HG03159 (cell line): ENCODE data around the gene CHMP6.
"Not testable (repeated sequence)": the region's sequence is repeated elsewhere in the genome, so short reads cannot be mapped to it uniquely, and the experiment has no call there.

ENCODE experiments used
- ATAC-seq: cut with Tn5 transposase; IDR thresholded peaks from one replicate; pipeline ENCODE4 v1.9.1; 2021; ENCODE audit warnings: mild to moderate bottlenecking, moderate library complexity; ENCODE audit not compliant: unreplicated experiment

Gene CHMP6

GRCh38 chr17:81029859-81030258 lies 38.2 kb downstream of the CHMP6 start:
- no peak for ATAC-seq

GRCh38 chr17:81030312-81030711 lies 38.7 kb downstream of the CHMP6 start:
- not testable (repeated sequence) for ATAC-seq

GRCh38 chr17:81030741-81031565 lies 39.3 kb downstream of the CHMP6 start:
- no peak for ATAC-seq

GRCh38 chr17:81031566-81032550 lies 40.2 kb downstream of the CHMP6 start:
- no peak for ATAC-seq

GRCh38 chr17:81032641-81033480 lies 41.2 kb downstream of the CHMP6 start:
- ATAC-seq: no peak

GRCh38 chr17:81033535-81034167 lies 42.0 kb downstream of the CHMP6 start:
- no peak for ATAC-seq

GRCh38 chr17:81034168-81034777 lies 42.6 kb downstream of the CHMP6 start:
- no peak for ATAC-seq

- ATAC-seq: peak; percentile 58
These were observed 43.3 kb downstream of the CHMP6 start, which contains the start of gene BAIAP2 for GRCh38 chr17:81034779-81035520. Gene BAIAP2, plus strand, starts transcription at chr17:81035151. Its CDS starts 104 bp downstream, at chr17:81035255.

- ATAC-seq: no peak
These were observed 44.0 kb downstream of the CHMP6 start for GRCh38 chr17:81035521-81036196.

DNA sequence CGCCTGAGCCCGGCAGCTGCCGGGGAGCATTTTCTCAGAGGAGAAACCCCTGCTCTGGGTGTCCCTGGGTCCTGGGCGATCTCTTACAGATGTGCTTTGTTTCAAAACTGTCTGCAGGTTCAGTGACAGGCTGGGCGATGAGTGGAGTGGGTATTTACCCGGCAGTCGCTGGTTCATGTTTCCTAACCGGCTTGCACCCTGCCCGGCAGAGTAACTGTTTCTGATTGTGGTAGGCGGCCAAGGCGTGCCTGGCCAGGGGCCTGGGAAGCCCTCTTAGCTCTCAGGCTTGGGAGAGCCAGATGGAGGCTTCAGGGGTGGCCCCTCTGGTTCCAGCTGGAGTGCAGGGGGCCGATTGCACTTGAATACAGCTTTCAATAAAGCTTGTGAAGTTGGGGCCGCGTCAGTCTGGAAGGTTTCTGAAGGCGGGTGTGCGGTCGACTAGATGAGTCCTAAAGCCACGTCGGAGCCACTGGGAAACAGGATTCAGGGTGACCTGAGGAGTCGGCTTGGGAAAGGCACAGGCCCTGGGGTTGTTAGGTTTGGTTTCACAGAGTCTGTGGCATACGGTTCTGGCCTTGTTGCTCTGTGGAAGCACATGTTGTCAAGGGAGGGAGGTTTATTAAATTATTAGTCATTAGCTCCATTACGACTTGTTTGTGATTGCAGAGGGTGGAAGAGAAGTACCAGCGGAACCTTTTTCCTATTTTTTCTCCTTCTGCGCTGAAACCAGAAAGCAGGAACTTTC lies 44.7 kb downstream of the CHMP6 start:
- ATAC-seq: no peak

DNA sequence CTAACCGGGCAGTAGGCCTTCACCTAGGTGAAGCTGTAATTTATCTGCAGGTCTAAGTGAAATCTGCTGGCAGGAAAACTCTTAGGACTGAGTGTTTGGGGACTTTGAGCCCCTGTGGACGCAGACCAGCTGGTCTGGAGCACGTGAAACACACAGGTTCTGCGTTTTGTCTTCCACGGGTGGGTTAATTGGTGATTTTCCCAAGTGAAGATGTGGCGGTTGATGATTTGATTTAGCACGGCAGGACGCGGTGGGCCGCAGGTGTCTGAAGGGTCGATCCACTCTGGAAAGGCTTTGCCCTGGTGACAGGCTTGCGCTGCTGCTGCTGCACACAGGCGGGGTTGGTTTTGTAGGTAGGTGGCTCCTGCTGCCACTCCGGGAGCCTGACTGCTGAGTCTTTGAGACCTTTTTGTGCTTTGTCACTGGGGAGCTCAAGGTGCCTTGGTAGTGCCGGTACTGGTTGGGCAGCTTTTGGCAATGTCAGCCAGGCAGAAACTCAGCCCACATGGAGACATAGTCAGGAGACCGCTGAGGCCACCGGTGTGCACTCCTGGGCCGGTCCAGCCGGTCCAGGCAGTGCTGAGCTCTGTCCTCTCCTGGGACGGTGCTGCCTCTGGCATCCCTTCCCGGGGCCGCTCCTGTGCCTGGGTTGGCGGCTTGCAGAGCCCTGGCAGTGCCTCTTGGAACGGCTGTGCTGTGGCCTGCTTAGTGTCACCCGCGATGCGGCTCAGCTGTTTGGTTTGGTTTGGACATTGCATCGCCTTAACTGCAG lies 45.6 kb downstream of the CHMP6 start:
- ATAC-seq: no peak

DNA sequence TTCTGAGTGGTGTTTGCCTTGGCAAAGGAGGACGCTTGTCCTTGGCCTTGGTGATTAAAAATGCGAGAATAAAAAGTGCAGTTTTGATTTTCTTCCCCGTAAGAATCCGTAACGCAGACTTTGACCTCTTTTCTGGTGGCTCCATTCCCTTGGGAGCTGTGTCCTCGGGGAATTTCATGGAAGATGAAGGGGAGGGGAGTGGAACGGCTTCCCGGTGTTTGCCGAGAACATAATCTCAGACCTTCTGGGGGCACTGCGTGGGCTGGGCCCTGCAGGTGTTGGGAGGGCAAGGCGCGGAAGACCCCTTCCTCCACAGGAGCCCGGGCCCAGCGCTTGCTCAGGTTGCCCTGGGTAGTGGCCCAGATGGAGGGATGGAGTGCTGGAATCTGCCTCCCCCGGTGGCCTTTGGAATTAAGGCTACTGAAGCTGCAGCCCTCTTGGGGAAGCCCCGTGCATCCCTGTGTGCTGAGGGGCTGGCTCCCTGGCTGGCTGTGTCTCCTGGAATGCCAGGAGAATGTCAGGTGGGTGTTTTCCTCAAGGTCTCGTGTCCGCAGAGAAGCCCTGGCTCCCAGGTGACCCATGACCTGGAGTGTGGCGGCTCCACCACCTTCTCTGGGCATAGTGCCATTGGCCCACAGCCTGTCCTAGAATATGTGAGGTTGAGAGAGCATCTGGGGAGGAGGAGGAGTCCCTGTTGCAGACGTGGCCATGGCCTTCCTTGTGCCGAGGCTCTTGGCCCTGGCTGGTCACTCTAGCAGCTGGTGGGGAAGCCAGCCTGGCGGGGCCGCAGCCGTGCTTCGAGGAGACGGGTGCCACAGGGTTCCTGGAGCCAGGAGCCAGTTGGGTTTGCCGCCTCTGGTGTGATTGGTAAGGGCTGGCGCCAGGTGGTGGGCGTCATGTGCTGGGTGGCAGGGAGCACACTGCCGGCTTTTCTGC lies 46.4 kb downstream of the CHMP6 start:
- no peak for ATAC-seq

DNA sequence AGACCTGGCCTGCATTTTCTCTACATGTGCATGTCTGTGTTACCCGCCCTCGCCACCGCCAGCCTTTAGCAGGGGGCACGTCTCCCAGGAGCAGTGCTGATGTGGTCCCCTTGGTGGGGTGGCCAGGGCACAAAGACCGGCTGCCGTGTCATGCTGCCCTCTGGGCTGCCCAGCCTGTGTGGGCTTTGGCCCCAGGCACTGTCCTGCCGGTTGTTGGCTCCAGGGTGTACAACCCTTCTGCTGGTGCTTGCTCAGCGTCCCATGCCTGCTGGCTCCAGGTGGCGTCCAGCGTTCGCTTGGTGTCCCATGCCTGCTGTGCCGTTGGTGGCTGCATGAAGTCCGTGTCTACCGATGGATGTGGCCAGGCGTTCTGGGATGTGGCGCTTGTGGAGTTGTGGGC lies 47.5 kb downstream of the CHMP6 start:
- ATAC-seq: no peak

DNA sequence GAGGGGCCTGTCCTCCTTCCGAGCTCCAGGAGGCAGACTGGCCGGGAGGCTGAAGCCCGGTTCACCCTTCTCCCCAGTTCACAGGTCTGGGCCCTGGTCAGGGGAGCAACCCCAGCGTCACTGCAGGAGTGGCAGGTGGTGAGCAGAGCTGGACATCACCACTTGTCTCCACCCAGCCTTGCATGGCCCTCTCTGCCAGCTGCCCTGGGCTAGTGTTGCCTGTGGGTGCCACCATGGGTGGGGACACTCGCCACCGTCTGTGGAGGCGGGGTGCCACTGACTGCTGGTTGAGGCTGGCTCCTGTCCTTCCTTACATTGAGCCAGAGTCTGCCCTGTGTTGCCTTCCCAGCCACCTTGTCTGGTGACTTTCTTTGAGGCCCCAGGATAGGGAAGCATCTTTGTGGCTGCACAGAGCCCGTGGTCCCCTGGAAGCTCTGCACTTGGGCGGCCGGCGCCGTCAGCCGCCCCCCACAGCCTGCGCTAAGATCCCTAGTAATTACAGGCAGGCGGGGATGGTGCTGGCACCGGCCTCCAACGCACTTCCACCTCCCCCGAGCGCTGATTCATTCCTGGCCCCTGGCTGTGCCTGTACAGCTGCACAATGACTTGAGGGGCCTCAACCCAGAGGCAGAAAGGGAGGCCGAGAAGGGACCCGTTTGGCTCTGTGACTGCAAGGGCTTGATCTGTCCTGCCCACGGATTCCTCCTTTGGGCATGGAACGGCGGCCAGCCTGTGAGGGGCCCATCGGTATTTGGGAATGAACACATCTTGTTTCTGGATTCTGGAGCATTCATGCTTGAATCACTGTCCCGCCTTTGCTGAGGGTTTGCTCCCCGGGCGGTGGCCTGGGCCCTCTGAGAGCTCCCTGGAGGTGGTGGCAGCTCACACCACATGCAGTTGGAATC lies 48.5 kb downstream of the CHMP6 start:
- no peak for ATAC-seq

DNA sequence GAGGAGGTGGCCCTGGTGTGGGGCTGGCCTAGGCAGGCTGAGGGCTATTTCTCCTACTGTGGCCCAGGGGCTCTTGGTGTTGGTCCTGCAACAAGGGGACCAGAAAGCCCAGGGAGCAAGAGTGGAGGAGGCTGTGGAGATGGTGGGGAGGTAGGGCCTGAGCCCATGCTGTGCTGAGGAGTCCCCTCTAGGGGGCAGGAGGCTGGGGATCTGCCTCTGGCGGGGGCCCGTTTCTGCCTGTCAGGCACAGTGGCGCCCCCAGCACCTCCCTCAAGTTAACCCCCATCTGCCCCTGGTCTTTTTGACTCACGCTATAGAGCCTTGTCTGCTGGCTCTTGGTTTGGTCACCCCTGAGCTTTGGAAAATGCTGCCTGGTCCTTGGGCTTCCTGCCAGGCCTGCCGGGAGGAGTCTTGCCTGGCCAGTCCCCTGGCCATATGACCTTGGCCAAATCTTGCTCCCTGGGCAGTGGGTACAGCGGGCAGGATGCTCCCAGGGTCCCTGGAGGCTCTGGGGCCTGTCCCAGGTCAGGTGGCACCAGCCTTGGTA lies 49.2 kb downstream of the CHMP6 start:
- ATAC-seq: no peak
